Heart left ventricle (tissue), 16 donors: Measurements from ENCODE around the gene THNSL1. TPM values are rescaled to one million over a fixed set of nuclear protein-coding genes. Genes with fewer than 3 reads are reported as not detected.

ENCODE experiments used
- ATAC-seq, 4 donors: fragments of 200-7000 bp; cut with Tn5 transposase; one replicate each; pipeline ENCODE4 v1.9.1; 2020 to 2022; ENCODE audit warnings: moderate library complexity in 4 of 4, mild to moderate bottlenecking in 3 of 4, moderate number of reproducible peaks in 1 of 4
- DNase-seq, 5 donors: peaks; one replicate each; pipeline ENCODE4 v3.0.0-alpha.2; 2020
- H3K27ac ChIP-seq, 12 donors: fragments of 200-600 bp; sonication (generic) in 4 of 12; one replicate each; pipeline versions ENCODE4 v1.5.0 to v1.8.0; 2016 to 2022; ENCODE audit warnings: mild to moderate bottlenecking in 2 of 12
- H3K27me3 ChIP-seq, 9 donors: fragments of 200-600 bp; sonication (generic) in 2 of 9; one replicate each; pipeline versions ENCODE4 v1.5.1 to v1.8.0; 2016 to 2022; ENCODE audit warnings: mild to moderate bottlenecking in 3 of 9
- H3K36me3 ChIP-seq, 9 donors: fragments of 200-600 bp; sonication (generic) in 2 of 9; one replicate each; pipeline versions ENCODE4 v1.5.0 to v1.8.0; 2018 to 2022; ENCODE audit warnings: mild to moderate bottlenecking in 2 of 9
- H3K4me1 ChIP-seq, 12 donors: fragments of 200-600 bp; sonication (generic) in 4 of 12; one replicate each; pipeline versions ENCODE4 v1.5.0 to v1.8.0; 2016 to 2022; ENCODE audit warnings: mild to moderate bottlenecking in 3 of 12
- H3K4me3 ChIP-seq, 12 donors: fragments of 200-600 bp; sonication (generic) in 4 of 12; one replicate each; pipeline versions ENCODE4 v1.5.0 to v1.8.0; 2017 to 2022; ENCODE audit warnings: mild to moderate bottlenecking in 9 of 12, moderate library complexity in 4 of 12
- H3K9me3 ChIP-seq, 12 donors: fragments of 200-600 bp; sonication (generic) in 4 of 12; one replicate each; pipeline versions ENCODE4 v1.5.0 to v1.8.0; 2016 to 2022; ENCODE audit warnings: mild to moderate bottlenecking in 1 of 12
- POLR2A ChIP-seq, 2 donors: fragments of 450-650 bp; IDR thresholded peaks; one replicate each; pipeline ENCODE4 v1.6.1; 2017; ENCODE audit warnings: antibody characterized with exemption in 2 of 2, mild to moderate bottlenecking in 2 of 2, moderate library complexity in 2 of 2
- WGBS, 4 donors: extraction: QIAGEN DNeasy Blood & Tissue Kit in 2 of 4; methylation state at CpG; one replicate each; pipeline versions ENCODE4 v1.1.5 to v1.1.7; 2013 to 2018; 5-methylcytosine and 5-hydroxymethylcytosine counted together
- intact Hi-C, 10 donors: fragments of 100-400 bp; cut with DNase I; formaldehyde crosslinking; loops; one replicate each; pipeline versions ENCODE4 v1.11.1 to v1.14.2; 2022
- polyA plus RNA-seq, 2 donors: library from polyadenylated mRNA; stranded (reverse); fragments of 200-250 nt; gene quantifications; one replicate each; pipeline ENCODE4 v1.2.3, GENCODE V29; 2013
- total RNA-seq, 9 donors: library from RNA; depleted of rRNA in 2 of 9; stranded (reverse); fragments of >200 nt in 2 of 9; fragmentation: NEBNext Ultra II Directional in 3 of 9; extraction: Animal tissue kit (Norgen Biotek cat#: 25700) in 3 of 9; gene quantifications; one replicate each; pipeline versions ENCODE4 v1.1.0 to v1.2.4, GENCODE V29; 2016 to 2023
- TF ChIP-seq, protein P1 (sequence below), 12 donors: fragments of 200-600 bp; sonication (generic) in 4 of 12; IDR thresholded peaks; one replicate each; pipeline versions ENCODE4 v1.5.0 to v1.8.0; 2018 to 2022; ENCODE audit warnings: antibody characterized with exemption in 12 of 12, mild to moderate bottlenecking in 5 of 12
- donor health status: ischemic (EF 13 %, LVEDD 7.1; RV severe dilation, severe dysfunction).
- donor health status: healthy with polysubstance abuse.
- donor health status: DM: no; HTN: yes; CAD: no.
- donor health status: DM: no; HTN: no; CAD: no.
- donor health status: ischemic (EF 25% LVEDD 6.9; RV normal size, moderate dysfunction).
- donor health status: ischemic (EF 25% LVEDD 5.7; RV mildly dilated, moderate dysfunction).
- donor health status: healthy.
- donor health status: DM: yes; HTN: yes; CAD: no.
- donor health status: ischemic (EF 35%, LVEDD 5.7; RV mildly dilated, moderate dysfunction).
- donor health status: nonischemic (EF 11% LVEDD 7.7; RV severe dilation, severe dysfunction).
- donor health status: DM: yes; HTN: yes; CAD: no.
- donor health status: PGD.
- donor health status: ischemic (EF 29% LVEDD 5.4; RV normal size, mild dysfunction).
- donor health status: nonischemic (EF 23%, LVEDD 6.1; RV moderate dilation, normal function).

The THNSL1 gene
- total and polyA plus RNA-seq, 11 donors, result 1.9 to 6.9 (median 3.9) TPM

- Histone ChIP-seq H3K9me3 (no peaks in the 10 kb centered on the region), H3K27ac (no peak overlapping the region), H3K27me3 (no peaks in the 10 kb centered on the region), H3K4me1 (peaks cover 0 to 12% (median 0%) of the 10 kb centered on the region in 12 donors), H3K4me3 (no peak overlapping the region), H3K36me3 (no peaks in the 10 kb centered on the region)
- TF ChIP-seq, protein P1, sequence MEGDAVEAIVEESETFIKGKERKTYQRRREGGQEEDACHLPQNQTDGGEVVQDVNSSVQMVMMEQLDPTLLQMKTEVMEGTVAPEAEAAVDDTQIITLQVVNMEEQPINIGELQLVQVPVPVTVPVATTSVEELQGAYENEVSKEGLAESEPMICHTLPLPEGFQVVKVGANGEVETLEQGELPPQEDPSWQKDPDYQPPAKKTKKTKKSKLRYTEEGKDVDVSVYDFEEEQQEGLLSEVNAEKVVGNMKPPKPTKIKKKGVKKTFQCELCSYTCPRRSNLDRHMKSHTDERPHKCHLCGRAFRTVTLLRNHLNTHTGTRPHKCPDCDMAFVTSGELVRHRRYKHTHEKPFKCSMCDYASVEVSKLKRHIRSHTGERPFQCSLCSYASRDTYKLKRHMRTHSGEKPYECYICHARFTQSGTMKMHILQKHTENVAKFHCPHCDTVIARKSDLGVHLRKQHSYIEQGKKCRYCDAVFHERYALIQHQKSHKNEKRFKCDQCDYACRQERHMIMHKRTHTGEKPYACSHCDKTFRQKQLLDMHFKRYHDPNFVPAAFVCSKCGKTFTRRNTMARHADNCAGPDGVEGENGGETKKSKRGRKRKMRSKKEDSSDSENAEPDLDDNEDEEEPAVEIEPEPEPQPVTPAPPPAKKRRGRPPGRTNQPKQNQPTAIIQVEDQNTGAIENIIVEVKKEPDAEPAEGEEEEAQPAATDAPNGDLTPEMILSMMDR (IDR thresholded peaks at IDR 0.05), result no peak
- no peak for TF ChIP-seq POLR2A (IDR thresholded peaks at IDR 0.05)
- WGBS, 4 donors, result 90 to 94% (median 92%) methylated on average over 13 of the region's 13 CpGs
- DNase-seq (no peak), ATAC-seq (no peak)
- intact Hi-C loops, result loop anchor here in 7 of 10 donors (2.0 to 10.0 kb wide), 3 partner anchors 346 to 349 kb away; no protein-coding TSS in a partner anchor
Observed at GRCh38 chr10:24991298-24991697, 25.1 kb upstream of the THNSL1 start.

GRCh38 chr10:24992512-24993133, 23.8 kb upstream of the THNSL1 start:
- WGBS, 4 donors, result 75 to 87% (median 85%) methylated on average over 3 of the region's 3 CpGs
- intact Hi-C loops, result loop anchor here in 6 of 10 donors (5.0 to 10.0 kb wide), 2 partner anchors 348 to 350 kb away; no protein-coding TSS in a partner anchor
- no peak for ATAC-seq

DNA sequence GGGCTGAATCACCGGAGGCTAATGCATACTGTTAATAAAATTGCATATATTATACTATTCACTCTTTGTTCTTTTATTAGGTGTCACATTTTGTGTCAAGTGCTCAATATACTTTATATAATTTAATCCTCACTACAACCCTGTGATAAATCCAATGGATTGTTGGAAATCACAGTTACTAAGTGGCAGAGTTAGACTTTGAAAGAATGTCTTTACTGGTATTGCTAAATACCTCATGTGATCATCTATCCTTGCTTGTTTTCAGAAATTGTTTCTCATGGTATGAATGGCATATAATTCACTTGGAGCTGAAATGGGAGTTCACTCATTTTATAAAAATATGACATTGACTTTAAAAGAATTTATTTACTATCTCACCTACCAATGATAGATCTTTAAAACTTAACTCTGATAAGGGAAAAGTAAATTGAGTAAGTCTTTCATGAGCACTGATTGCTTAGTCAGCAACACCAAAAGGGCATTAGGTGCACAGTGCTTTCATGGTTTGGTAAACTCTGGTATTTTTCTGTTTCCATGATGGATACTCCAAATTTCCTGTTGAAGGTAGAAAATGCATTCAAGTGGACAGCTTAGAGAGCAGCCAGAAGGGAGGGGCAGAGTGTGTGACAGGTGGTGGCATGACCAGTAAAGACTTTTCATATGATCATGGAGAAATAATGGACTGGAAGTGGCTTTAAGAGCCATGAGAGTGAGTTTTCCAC, 23.0 kb upstream of the THNSL1 start:
- TF ChIP-seq, protein P1 (IDR thresholded peaks at IDR 0.05), result no peak
- TF ChIP-seq POLR2A (IDR thresholded peaks at IDR 0.05), result no peak
- peaks cover 0 to 12% (median 0%) of the 10 kb centered on the region in 12 donors for H3K4me1 ChIP-seq
- H3K4me3 ChIP-seq, result no peak overlapping the region
- H3K9me3 ChIP-seq, result no peaks in the 10 kb centered on the region
- no peaks in the 10 kb centered on the region for H3K36me3 ChIP-seq
- H3K27me3 ChIP-seq, result no peaks in the 10 kb centered on the region
- no peak for ATAC-seq
- H3K27ac ChIP-seq, result no peak overlapping the region
- no peak for DNase-seq
- WGBS, 4 donors, result 92 to 100% (median 96%) methylated on average over 1 of the region's 1 CpG
- intact Hi-C loops, result loop anchor here in 6 of 10 donors (5.0 to 10.0 kb wide), 2 partner anchors 349 to 351 kb away; no protein-coding TSS in a partner anchor

More at GRCh38 chr10:24992512-24993133, 23.8 kb upstream of the THNSL1 start:
- H3K4me3 ChIP-seq, result no peak overlapping the region
- DNase-seq, result no peak
- H3K27ac ChIP-seq, result no peak overlapping the region
- H3K36me3 ChIP-seq, result no peaks in the 10 kb centered on the region
- H3K27me3 ChIP-seq, result no peaks in the 10 kb centered on the region
- H3K9me3 ChIP-seq, result no peaks in the 10 kb centered on the region
- peaks cover 0 to 12% (median 0%) of the 10 kb centered on the region in 12 donors for H3K4me1 ChIP-seq
- TF ChIP-seq, protein P1 (IDR thresholded peaks at IDR 0.05), result no peak
- TF ChIP-seq POLR2A (IDR thresholded peaks at IDR 0.05), result no peak

- ATAC-seq (no peak), DNase-seq (no peak)
- no peaks in the 10 kb centered on the region for H3K27me3 ChIP-seq
- no peaks in the 10 kb centered on the region for H3K36me3 ChIP-seq
- TF ChIP-seq, protein P1 (IDR thresholded peaks at IDR 0.05), result no peak
- no peak for TF ChIP-seq POLR2A (IDR thresholded peaks at IDR 0.05)
- no peak overlapping the region for H3K27ac ChIP-seq
- intact Hi-C loops, result loop anchor here in 3 of 10 donors (10.0 kb wide), 1 partner anchor 350 kb away; no protein-coding TSS in a partner anchor
- no peak overlapping the region for H3K4me3 ChIP-seq
- no peaks in the 10 kb centered on the region for H3K4me1 ChIP-seq
- peaks cover 0 to 9% (median 0%) of the 10 kb centered on the region in 12 donors for H3K9me3 ChIP-seq
Observed at GRCh38 chr10:24995072-24995471, 21.3 kb upstream of the THNSL1 start.
